GM18519 (cell line): ENCODE measurements around the gene MBD5.
A peak's percentile ranks its signal among the peaks of the same experiment; 100 is the strongest.

Source experiments
- ATAC-seq: cut with Tn5 transposase; IDR thresholded peaks from one replicate; pipeline ENCODE4 v1.9.1; 2021; ENCODE audit warnings: mild to moderate bottlenecking, moderate library complexity; ENCODE audit not compliant: unreplicated experiment, low FRiP score

MBD5 gene

GRCh38 chr2:148511883-148512282 lies 491.0 kb downstream of the MBD5 start:
- ATAC-seq = no peak

- no peak for ATAC-seq
Measured at GRCh38 chr2:148512501-148512900, 491.6 kb downstream of the MBD5 start.

- ATAC-seq = no peak
Measured at GRCh38 chr2:148513427-148513826, 492.5 kb downstream of the MBD5 start.

- no peak for ATAC-seq
Measured at GRCh38 chr2:148515120-148515519, 494.2 kb downstream of the MBD5 start.

- no peak for ATAC-seq
Measured at GRCh38 chr2:148515976-148516375, 495.1 kb downstream of the MBD5 start.

- ATAC-seq = no peak
Measured at GRCh38 chr2:148517296-148517695, 496.4 kb downstream of the MBD5 start.

- ATAC-seq = no peak
Measured at GRCh38 chr2:148517822-148518221, 496.9 kb downstream of the MBD5 start.

- no peak for ATAC-seq
Measured at GRCh38 chr2:148519013-148519412, 498.1 kb downstream of the MBD5 start.

- no peak for ATAC-seq
Measured at GRCh38 chr2:148521181-148521580, 500.3 kb downstream of the MBD5 start.

- no peak for ATAC-seq
Measured at GRCh38 chr2:148523315-148523714, 502.4 kb downstream of the MBD5 start.

GRCh38 chr2:148524519-148524919 lies 503.6 kb downstream of the MBD5 start:
- ATAC-seq = peak; percentile 54

- no peak for ATAC-seq
Measured at GRCh38 chr2:148525130-148525529, 504.2 kb downstream of the MBD5 start.

- ATAC-seq = no peak
Measured at GRCh38 chr2:148526509-148527346, 505.8 kb downstream of the MBD5 start.

GRCh38 chr2:148527488-148528340 lies 506.8 kb downstream of the MBD5 start:
- no peak for ATAC-seq

- no peak for ATAC-seq
Measured at GRCh38 chr2:148528356-148529064, 507.6 kb downstream of the MBD5 start.

GRCh38 chr2:148529745-148530144 lies 508.9 kb downstream of the MBD5 start:
- ATAC-seq = no peak

GRCh38 chr2:148530350-148530749 lies 509.5 kb downstream of the MBD5 start:
- no peak for ATAC-seq

GRCh38 chr2:148531235-148531634 lies 510.3 kb downstream of the MBD5 start:
- ATAC-seq = no peak

GRCh38 chr2:148531669-148532428 lies 511.0 kb downstream of the MBD5 start:
- ATAC-seq = no peak

GRCh38 chr2:148533004-148533403 lies 512.1 kb downstream of the MBD5 start:
- no peak for ATAC-seq
